ENCODE measurements around the gene MYOM1.

DNA sequence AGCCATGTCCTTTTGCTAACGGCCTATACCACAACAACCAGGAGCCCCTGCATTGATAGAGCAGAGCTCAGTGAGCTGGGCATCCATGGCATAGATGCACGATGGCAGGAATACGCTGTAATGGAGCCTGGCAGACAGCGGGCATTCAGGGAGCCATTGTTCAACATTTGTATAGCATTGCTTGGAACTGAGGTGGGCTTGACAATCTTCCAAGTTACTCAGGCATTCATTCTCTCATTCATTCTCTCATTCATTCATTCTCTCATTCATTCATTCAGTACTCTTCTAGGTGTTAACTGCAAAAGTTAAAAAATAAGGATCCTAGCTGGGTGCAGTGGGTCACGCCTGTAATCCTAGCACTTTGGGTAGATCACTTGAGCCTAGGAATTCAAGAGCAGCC lies 62.7 kb downstream of the MYOM1 start:
- TF ChIP-seq, protein P1, sequence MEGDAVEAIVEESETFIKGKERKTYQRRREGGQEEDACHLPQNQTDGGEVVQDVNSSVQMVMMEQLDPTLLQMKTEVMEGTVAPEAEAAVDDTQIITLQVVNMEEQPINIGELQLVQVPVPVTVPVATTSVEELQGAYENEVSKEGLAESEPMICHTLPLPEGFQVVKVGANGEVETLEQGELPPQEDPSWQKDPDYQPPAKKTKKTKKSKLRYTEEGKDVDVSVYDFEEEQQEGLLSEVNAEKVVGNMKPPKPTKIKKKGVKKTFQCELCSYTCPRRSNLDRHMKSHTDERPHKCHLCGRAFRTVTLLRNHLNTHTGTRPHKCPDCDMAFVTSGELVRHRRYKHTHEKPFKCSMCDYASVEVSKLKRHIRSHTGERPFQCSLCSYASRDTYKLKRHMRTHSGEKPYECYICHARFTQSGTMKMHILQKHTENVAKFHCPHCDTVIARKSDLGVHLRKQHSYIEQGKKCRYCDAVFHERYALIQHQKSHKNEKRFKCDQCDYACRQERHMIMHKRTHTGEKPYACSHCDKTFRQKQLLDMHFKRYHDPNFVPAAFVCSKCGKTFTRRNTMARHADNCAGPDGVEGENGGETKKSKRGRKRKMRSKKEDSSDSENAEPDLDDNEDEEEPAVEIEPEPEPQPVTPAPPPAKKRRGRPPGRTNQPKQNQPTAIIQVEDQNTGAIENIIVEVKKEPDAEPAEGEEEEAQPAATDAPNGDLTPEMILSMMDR (IDR thresholded peaks at IDR 0.05), result no peak
- no peak for TF ChIP-seq POLR2A (IDR thresholded peaks at IDR 0.05)

All from thyroid gland (tissue), 4 donors.